Measurements from ENCODE around the gene ADAMTS6.

DNA sequence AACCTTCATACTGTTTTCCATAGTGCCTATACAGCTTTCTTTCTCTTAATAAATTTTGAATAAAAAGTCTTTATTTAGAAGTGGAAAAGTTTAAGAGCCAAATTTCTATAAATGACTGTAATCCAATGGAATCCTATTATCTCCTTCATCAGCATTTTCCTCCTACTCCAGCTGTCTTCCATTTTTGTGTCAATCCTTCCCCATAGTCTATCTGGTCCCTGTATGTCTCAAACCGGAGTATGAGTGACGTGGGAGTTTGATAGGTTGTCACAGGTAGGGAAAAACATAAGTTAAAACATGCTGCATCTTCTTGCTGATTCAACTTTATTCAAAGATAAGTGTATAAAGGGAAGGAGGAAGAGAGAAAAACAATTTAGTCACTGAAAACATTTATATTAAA, 70.4 kb downstream of the ADAMTS6 start:
- TF ChIP-seq, protein P1, sequence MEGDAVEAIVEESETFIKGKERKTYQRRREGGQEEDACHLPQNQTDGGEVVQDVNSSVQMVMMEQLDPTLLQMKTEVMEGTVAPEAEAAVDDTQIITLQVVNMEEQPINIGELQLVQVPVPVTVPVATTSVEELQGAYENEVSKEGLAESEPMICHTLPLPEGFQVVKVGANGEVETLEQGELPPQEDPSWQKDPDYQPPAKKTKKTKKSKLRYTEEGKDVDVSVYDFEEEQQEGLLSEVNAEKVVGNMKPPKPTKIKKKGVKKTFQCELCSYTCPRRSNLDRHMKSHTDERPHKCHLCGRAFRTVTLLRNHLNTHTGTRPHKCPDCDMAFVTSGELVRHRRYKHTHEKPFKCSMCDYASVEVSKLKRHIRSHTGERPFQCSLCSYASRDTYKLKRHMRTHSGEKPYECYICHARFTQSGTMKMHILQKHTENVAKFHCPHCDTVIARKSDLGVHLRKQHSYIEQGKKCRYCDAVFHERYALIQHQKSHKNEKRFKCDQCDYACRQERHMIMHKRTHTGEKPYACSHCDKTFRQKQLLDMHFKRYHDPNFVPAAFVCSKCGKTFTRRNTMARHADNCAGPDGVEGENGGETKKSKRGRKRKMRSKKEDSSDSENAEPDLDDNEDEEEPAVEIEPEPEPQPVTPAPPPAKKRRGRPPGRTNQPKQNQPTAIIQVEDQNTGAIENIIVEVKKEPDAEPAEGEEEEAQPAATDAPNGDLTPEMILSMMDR (tag by site-specific recombination; IDR thresholded peaks at IDR 0.05): no peak
- TF ChIP-seq ZNF792 (tag by site-specific recombination; IDR thresholded peaks at IDR 0.05): no peak
- TF ChIP-seq, protein P2, sequence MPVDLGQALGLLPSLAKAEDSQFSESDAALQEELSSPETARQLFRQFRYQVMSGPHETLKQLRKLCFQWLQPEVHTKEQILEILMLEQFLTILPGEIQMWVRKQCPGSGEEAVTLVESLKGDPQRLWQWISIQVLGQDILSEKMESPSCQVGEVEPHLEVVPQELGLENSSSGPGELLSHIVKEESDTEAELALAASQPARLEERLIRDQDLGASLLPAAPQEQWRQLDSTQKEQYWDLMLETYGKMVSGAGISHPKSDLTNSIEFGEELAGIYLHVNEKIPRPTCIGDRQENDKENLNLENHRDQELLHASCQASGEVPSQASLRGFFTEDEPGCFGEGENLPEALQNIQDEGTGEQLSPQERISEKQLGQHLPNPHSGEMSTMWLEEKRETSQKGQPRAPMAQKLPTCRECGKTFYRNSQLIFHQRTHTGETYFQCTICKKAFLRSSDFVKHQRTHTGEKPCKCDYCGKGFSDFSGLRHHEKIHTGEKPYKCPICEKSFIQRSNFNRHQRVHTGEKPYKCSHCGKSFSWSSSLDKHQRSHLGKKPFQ (tag by site-specific recombination; IDR thresholded peaks at IDR 0.05): no peak
- no peak for TF ChIP-seq ZNF184 (tag by site-specific recombination; IDR thresholded peaks at IDR 0.05)
- TF ChIP-seq, protein P3, sequence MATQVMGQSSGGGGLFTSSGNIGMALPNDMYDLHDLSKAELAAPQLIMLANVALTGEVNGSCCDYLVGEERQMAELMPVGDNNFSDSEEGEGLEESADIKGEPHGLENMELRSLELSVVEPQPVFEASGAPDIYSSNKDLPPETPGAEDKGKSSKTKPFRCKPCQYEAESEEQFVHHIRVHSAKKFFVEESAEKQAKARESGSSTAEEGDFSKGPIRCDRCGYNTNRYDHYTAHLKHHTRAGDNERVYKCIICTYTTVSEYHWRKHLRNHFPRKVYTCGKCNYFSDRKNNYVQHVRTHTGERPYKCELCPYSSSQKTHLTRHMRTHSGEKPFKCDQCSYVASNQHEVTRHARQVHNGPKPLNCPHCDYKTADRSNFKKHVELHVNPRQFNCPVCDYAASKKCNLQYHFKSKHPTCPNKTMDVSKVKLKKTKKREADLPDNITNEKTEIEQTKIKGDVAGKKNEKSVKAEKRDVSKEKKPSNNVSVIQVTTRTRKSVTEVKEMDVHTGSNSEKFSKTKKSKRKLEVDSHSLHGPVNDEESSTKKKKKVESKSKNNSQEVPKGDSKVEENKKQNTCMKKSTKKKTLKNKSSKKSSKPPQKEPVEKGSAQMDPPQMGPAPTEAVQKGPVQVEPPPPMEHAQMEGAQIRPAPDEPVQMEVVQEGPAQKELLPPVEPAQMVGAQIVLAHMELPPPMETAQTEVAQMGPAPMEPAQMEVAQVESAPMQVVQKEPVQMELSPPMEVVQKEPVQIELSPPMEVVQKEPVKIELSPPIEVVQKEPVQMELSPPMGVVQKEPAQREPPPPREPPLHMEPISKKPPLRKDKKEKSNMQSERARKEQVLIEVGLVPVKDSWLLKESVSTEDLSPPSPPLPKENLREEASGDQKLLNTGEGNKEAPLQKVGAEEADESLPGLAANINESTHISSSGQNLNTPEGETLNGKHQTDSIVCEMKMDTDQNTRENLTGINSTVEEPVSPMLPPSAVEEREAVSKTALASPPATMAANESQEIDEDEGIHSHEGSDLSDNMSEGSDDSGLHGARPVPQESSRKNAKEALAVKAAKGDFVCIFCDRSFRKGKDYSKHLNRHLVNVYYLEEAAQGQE (tag by site-specific recombination; IDR thresholded peaks at IDR 0.05): no peak

Data from HEK293 (cell line).